Left colon (tissue), 2 donors: ENCODE results near the gene CLEC17A. TPM values are rescaled to one million over a fixed set of nuclear protein-coding genes. Genes with fewer than 3 reads are reported as not detected.
"Not testable (repeated sequence)": the region's sequence is repeated elsewhere in the genome, so short reads cannot be mapped to it uniquely, and the experiment has no call there.

Experiments
- ATAC-seq: fragments of 200-7000 bp; cut with Tn5 transposase; one replicate; pipeline ENCODE4 v1.9.1; 2020; ENCODE audit warnings: mild to moderate bottlenecking, moderate library complexity
- DNase-seq, 2 donors: peaks; one replicate each; pipeline ENCODE4 v3.0.0-alpha.2; 2020
- intact Hi-C, 2 donors: fragments of 100-400 bp; cut with DNase I in 1 of 2; cut with micrococcal nuclease in 1 of 2; formaldehyde crosslinking; loops; one replicate each; pipeline versions ENCODE4 v1.11.2 to v1.14.0; 2022; cut with DNase I, micrococcal nuclease
- long read RNA-seq: library from polyadenylated mRNA; unstranded; transcript quantifications from one replicate; pipeline ENCODE4 v2.0.0, GENCODE V29; 2021
- total RNA-seq, 2 donors: library from RNA; stranded (reverse); fragmentation: NEBNext Ultra II Directional; extraction: Animal tissue kit (Norgen Biotek cat#: 25700); gene quantifications; one replicate each; pipeline ENCODE4 v1.2.1, GENCODE V29; 2021
- donor health status: DM: no; HTN: no; CAD: no.
- donor health status: DM: yes; HTN: yes; CAD: no.

The CLEC17A gene, protein sequence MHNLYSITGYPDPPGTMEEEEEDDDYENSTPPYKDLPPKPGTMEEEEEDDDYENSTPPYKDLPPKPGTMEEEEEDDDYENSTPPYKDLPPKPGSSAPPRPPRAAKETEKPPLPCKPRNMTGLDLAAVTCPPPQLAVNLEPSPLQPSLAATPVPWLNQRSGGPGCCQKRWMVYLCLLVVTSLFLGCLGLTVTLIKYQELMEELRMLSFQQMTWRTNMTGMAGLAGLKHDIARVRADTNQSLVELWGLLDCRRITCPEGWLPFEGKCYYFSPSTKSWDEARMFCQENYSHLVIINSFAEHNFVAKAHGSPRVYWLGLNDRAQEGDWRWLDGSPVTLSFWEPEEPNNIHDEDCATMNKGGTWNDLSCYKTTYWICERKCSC
- total RNA-seq = under 1 TPM; 0.15 to 0.36 TPM
- long read RNA-seq = 0 reads

DNA sequence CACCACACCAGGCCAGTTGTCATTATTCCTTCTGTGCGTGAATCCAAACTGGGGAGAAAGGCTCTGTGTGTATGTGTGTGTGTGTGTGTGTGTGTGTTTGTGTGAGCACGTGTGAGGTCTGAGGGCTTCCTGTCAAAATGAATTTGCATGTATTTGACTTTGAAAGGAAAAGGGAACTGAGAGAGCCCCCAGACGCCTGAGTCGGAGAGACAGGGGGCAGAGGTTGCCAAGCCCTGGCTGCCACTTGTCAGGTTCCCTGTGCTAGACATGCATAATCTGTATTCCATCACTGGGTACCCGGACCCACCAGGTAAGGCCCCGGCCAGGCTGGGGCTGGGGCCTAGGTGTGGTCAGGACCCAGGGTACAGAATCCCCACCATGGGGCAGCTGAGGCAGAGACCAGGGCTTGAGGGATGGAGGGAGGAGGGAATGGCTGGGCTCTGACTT is at the start of gene CLEC17A:
Gene CLEC17A, plus strand, starts transcription at position 191 of the 447 bp plus-strand sequence. Its CDS starts 77 bp downstream, at position 268.
- intact Hi-C loops = no loop called here
- ATAC-seq (no peak), DNase-seq (no peak)

DNA sequence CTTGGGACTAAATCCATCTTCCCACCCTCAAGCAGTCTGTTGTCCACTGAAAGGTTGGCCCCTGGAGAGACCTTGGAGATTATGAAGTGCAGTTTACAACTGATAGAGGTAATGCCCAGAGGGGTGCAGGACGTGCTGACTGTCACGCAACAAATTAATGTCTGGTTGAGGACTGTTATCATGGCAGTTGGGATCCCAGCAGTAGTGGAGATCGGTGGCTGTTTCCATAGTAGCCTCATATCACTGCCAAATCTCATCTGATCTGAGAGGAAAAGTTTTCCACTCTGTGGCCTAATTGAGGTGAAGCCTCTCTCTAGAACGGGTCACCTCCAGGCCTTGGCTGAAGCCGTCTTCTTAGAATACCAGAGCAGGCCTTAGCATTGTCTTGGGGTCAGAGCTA is 49.4 kb upstream of the CLEC17A start:
- DNase-seq (no peak), ATAC-seq (no peak)
- intact Hi-C loops = no loop called here

DNA sequence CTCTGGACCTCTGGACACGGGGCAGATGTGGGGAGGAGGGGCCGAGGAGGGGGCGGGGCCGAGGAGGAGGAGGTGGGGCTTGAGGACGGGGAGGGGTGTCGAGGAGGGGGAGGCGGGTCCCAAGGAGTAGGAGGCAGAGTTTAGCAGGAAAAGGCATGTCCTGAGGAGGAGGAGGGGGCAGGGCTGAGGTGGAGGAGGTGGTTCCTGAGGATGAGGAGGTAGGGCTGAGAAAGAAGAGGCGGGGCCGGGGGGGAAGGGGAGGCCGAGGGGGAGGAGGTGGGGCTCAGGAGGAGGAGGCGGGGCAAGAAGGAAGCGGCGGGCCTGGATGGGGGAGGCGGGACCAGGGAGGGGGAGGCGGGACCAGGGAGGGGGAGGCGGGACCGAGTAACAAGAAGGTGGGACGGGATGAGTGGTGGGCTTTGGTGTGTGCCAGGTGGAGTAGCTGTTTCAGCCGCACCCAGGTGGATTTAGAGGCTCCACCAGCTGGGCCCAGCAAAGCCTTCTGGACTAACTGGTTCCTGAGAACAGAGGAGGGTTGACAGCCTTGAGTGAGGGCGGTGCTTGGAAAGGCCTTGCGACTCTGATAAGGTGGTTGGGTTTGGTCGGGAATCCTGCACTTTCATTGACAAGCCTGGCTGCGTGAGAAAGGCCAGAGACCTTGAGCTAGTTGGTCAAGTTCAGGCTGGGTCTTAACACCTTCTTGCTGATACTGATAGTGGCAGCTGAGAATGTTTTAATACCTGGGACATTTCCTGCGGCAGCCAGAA is 45.8 kb upstream of the CLEC17A start:
- intact Hi-C loops = no loop called here
- peak; percentile 90 for ATAC-seq
- DNase-seq = peak; percentile 88 to 95

DNA sequence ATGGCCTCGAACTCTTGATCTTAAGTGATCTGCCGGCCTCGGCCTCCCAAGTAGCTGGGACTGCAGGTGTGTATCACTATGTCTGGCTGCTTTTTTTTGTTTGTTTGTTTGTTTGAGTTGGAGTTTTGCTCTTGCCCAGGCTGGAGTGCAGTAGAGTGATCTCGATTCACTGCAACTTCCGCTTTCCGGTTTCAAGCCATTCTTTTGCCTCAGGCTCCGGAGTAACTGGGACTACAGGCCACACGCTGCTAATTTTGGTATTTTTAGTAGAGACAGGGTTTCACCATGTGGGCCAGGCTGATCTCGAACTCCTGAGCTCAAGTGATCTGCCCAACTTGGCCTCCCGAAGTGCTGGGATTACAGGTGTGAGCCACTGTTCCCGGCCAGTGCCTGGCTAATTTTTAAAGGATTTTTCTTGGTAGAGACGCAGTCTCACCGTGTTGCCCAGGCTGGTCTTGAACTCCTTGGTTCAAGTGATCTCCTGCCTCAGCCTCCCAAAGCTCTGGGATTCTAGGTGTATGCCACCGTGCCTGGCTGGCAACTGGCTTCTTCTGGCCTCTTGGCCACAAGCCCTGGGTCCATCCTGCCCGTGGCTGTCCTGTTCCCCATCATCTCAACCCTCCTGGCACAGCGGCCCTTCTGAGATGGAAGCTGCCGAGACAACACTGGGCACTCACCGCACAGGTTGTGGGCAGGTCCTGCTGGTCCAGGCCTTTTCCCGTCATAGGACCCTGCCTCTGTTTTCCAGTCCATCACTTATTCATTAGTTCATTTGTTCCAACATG is 42.0 kb upstream of the CLEC17A start:
- no peak for DNase-seq
- intact Hi-C loops = no loop called here
- ATAC-seq = no peak

DNA sequence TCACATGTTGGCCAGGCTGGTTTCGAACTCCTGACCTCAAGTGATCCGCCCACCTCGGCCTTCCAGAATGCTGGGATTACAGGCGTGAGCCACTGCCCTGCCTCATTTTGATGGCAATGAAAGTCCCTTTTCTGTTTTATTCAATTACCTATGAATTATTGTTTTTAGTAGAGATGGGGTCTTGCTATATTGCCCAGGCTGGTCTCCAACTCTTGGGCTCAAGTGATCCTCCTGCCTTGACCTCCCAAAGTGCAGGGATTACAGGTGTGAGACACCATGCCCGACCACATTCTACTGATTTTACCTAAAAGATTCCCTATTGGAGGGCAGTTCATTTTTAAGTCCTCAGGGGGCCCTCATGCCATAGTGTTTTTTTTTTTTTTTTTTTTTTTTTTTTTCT is 40.9 kb upstream of the CLEC17A start:
- intact Hi-C loops, DNase-seq, ATAC-seq: not testable (repeated sequence)

DNA sequence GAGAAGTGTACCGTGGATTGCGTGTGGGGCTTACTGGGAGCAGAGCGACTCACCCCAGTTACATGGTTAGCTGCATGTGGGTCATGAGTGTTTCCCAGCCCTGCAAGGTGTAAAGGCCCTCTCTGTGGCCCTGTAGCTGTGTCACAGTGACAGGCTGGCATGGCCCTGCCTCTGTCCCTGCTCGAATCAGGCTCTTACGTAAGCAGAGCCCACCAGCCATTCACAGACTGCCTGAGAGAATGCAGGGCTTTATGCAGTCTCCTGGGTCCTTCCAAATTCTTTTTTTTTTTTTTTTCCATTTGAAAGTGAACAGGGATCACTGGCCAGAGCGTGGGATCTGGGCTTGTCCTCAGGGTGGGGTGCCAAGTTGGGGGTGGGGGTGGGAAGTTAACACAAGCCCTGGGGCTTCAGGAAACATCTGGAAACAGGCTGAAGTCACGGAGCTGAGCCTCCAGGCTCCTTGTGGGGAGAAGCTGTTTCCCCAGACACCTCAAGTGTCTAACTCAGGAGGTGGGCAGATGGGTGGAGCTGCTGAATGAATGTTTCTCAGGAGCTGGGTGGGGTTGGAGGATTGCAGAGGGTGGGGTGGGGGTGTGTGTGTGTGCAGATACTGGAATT is 40.1 kb upstream of the CLEC17A start:
- ATAC-seq (peak; percentile 53), DNase-seq (no peak)
- intact Hi-C loops = no loop called here

DNA sequence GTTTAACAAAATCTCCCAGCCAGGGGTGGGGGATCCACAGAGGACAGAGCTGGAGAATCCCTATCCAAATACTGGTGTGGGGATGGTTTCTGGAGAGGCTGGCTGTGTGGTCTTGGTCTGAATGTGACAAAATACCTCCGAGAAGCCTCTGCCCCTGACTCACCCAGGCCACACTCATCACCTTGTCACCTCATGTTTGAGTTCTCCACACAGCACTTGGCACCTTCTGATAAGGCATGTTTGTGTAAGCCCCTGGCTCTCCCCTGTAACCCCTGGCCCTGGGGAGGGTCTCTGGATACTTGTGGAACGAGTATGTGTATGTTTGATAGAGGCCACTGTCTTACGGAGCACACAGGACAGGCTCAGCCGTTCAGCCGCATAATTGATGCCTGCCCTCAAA is 38.8 kb upstream of the CLEC17A start:
- intact Hi-C loops = no loop called here
- ATAC-seq (no peak), DNase-seq (no peak)

DNA sequence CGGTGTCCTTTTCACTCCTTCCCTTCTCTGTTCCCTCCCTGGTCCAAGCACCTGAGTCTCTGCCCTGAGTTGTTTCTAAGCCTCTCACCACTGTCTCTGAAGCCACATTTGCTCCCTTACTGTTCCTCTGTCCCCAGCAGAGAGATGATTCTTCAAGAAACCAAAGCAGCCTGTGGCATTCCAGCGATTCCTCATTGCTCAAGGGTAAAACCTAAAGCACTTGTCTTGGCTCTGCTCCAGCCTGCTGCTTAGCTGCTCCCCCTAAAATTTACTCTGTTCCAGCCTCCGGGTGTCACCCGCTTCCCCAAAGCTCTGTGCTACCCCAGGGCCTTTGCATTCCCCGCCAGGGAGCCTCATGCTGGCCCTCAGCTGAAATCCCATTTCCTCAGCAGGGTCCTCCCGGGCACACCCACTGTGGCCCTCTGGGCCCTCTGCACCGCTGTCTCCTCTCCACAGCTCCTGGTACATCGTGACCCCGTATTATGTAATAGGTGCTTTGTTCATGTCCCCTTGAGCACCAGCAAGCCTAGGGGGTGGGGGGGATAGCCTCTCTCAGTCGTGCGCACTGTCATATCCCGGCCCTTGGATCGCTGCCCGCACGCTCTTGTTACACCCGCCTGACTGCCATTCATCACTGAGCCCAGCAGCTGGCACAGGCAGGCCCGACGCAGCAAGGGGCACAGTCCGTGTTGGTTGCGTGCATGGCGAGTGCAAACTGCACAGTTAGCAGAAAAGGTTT is 37.7 kb upstream of the CLEC17A start:
- intact Hi-C loops = no loop called here
- peak; percentile 33 for ATAC-seq
- DNase-seq = peak in 1 of 2 donors; percentile 45

DNA sequence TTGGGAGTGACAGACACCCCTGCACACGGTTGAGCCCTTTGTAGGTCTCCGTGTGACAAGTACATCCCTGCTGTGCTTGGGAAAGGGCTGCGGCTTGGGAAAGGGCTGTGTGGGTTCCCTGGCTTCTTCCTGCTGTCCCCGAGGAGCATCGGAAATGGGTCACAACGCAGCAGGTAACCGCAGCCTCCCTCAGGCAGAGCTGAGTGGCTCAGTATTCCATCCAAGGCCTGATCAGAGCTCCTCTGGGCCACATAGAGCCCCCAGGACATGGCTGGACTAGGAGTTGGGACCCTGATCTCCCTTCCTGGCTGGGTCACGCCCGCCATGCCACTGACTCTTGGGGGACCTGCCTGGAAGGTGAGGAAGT is 37.2 kb upstream of the CLEC17A start:
- no peak for DNase-seq
- no peak for ATAC-seq
- intact Hi-C loops = no loop called here

DNA sequence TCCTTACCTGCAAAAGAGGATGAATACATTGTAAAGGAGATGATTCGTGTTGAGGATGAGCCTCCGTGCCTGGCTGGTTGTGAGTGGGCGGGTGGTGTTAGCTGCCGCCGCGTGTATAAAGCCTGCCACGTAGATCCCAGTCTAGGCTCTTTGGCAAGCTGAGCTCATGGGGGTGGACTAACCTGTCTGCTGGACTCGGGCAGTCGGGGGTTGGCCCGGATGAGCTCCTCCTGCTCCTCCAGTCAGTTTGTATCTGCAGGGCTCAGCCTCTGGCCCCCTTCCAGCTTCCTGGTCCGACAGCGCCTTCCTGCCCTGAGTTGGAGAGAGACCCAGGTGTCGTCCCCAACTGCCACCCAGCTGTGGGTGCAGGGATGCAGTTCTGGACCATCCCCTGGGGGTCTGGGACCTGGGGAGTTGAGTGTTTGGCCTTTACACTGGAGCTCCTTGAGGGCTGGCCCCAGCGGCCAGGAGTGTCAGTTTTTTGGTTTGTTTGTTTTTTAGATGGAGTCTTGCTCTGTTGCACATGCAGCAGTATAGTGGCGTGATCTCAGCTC is 32.6 kb upstream of the CLEC17A start:
- DNase-seq = peak; percentile 90 to 94
- ATAC-seq = peak; percentile 79

DNA sequence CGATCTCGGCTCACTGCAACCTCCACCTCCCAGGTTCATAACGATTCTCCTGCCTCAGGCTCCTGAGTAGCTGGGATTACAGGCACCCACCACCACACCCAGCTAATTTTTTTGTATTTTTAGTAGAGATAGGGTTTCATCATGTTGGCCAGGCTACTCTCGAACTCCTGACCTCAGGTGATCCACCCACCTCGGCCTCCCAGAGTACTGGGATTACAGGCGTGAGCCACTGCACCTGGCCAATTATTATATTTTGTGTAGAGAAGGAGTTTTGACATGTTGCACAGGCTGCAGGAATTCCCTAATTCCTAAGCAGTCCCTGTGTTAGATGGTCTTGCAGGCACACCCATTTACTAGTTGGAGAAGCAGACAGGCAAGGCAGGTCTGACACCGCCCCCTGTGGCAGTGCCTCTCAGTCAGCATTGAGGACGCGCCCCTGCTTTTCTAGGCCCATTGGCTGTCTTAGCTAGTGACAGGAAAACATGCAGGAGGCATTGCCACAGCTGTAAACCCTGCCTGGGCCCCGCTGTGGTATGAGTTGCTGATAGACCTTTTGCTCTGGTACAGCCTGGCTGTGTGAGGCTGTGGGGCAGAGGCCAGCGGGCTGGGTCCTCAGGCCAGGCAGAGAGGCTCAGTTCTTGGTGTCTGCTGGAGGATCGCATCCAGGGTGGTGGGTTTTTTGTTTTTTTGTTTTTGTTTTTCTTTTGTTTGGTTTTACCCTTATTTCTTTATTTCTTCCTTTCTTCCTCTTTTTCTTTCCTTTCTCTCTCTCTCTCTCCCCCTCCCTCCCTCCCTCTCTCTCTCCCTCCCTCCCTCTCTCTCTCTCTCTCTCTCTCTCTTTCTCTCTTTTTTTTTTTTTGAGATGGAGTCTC is 31.5 kb upstream of the CLEC17A start:
- ATAC-seq (peak; percentile 72), DNase-seq (peak; percentile 86 to 89)
- intact Hi-C loops = not testable (repeated sequence)

More for the DNA sequence above, 32.6 kb upstream of the CLEC17A start:
- intact Hi-C loops = no loop called here

DNA sequence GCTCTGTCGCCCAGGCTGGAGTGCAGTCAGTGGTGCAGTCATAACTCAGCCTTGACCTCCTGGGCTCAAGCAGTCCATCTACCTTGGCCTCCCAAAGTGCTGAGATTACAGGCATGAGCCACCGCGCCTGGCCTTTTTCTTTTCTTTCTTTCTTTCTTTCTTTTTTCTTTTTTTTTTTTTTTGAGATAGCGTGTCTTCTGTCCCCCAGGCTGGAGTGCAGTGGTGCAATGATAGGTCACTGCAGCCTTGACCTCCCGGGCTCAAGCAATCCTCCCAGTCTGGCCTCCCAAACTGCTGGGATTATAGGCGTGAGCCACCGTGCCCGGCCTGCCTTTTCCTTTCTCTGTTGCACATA is 30.9 kb upstream of the CLEC17A start:
- DNase-seq, ATAC-seq, intact Hi-C loops: not testable (repeated sequence)

DNA sequence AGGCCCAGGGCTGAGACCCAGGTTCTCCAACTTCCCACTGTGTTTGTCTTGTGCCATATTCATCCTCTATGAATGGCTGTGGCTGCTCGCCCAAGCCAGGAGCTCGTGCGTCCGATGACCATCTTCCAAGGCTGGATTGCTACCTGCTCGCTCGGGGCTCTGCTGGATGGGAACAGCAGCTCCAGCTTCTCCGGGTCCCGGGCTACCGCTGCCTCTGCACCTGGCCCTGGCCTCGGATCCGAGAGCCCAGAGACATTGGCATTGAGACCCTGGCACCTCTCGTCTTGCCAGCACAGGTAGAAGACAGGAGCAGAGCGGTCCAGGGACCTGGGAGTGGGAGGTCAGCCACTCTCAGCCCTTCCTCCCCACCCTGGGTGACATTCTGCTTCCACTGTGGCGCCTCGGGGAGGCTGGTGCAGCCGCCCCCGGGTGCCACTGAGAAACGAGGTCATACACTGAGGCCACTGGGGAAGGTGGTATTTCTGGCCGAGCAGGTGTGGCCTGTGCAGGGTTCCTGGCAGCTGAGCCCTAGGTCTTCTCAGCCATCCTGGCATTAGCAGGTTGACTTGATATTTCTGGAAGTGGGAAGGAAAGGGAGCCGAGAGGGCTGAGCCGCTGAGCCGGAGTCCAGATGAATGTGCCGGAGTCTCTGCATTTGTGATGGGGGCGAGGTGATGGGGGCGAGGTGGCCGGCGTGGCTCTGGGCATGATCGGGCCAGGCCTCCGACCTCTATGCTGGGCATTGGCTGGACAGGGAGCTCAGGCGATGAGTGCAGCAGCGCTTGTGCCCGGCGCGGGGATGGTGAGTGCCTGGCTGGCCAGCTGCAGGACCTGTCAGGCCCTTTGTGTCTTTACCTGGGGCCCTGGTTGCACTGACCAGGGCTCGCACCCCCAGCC is 29.6 kb upstream of the CLEC17A start:
- no peak for ATAC-seq

DNA sequence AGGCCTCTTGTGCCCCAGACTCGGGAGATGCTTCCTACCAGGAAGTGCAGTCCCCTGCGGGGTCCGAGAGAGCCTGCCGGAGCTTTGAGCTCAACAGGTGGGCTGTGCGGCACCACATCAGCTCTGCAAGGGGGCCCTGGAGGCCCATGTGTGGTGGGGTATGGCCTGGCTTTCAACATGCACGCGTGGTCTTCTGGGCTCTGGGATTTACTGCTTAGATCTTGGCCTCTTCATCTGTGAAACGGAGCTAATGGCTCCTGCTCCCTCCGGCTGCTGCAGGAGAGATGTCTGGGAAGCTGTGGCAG is 29.0 kb upstream of the CLEC17A start:
- ATAC-seq (no peak), DNase-seq (no peak)
- intact Hi-C loops = no loop called here

More for the DNA sequence above, 29.6 kb upstream of the CLEC17A start:
- no peak for DNase-seq
- intact Hi-C loops = no loop called here

DNA sequence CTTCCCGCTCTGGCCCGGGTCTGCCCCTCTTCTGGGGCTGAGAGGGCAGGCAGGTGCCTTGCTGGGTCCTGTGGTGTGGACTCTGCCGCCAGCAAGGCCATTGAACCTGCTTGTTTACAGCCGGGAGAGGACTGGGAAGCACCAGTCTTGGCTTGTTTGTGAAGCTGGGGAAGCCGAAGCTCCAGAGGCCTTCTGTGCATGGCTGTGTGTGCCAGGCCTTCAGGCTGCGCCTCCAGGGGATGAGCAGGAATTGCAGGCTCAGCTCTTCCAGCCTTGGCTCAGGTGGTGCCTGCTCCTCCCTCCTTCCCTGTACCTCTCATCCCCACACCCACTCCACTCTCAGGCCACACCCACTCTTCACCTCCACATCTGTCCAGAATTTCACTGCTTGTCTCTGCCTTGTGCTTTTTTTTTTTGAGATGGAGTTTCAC is 28.5 kb upstream of the CLEC17A start:
- DNase-seq (peak; percentile 49), ATAC-seq (peak; percentile 55)
- intact Hi-C loops = no loop called here

DNA sequence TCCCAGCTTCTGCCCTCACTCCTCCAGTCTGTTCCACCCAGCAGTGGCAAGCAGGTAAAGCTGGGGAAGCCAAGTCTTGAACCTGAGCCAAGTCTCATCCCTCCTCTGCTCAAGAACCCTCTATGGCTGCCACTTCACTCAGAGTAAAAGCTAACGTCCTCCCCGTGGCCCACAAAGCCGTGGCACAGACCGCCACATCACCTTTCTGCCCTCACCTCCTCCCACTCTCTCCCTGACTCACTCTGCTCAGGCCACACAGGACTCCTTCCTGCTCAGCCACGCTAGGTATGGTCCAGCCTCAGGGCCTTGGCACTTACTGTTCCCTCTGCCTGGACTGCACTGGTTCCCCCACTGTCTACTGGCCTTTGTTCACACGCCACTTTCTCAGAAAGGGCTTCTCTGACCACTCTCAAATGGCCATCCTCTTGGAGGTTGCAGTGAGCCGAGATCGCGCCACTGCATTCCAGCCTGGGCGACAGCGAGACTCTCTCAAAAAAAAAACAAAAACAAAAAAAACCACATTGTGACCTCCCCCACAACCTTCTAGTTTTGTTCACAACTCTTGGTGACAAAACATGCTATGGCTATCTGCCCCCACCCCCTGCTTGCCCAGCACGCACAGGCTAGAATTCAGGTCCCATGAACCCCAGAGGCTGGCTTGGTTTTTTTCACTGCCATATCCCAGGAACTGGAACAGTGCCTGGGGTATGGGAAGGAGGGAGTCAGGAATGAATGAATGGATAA is 26.8 kb upstream of the CLEC17A start:
- intact Hi-C loops = no loop called here
- ATAC-seq (no peak), DNase-seq (no peak)
